Measurements from ENCODE around the gene ATP11A. TPM values are rescaled to one million over a fixed set of nuclear protein-coding genes. Genes with fewer than 3 reads are reported as not detected.
A peak's percentile ranks its signal among the peaks of the same experiment; 100 is the strongest.

Gene ATP11A
- total RNA-seq, 4 donors from 2014 or later: 32.1 to 83.6 (median 46.2) TPM

GRCh38 chr13:112732679-112733078, 42.8 kb downstream of the ATP11A start:
- H3K36me3 ChIP-seq: no peaks in the 10 kb centered on the region
- TF ChIP-seq, protein P1, sequence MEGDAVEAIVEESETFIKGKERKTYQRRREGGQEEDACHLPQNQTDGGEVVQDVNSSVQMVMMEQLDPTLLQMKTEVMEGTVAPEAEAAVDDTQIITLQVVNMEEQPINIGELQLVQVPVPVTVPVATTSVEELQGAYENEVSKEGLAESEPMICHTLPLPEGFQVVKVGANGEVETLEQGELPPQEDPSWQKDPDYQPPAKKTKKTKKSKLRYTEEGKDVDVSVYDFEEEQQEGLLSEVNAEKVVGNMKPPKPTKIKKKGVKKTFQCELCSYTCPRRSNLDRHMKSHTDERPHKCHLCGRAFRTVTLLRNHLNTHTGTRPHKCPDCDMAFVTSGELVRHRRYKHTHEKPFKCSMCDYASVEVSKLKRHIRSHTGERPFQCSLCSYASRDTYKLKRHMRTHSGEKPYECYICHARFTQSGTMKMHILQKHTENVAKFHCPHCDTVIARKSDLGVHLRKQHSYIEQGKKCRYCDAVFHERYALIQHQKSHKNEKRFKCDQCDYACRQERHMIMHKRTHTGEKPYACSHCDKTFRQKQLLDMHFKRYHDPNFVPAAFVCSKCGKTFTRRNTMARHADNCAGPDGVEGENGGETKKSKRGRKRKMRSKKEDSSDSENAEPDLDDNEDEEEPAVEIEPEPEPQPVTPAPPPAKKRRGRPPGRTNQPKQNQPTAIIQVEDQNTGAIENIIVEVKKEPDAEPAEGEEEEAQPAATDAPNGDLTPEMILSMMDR (IDR thresholded peaks at IDR 0.05): no peak
- TF ChIP-seq POLR2A (IDR thresholded peaks at IDR 0.05): no peak
- WGBS, 2 donors: 90 to 94% methylated on average over 10 of the region's 10 CpGs
- H3K27ac ChIP-seq: no peak overlapping the region
- no peaks in the 10 kb centered on the region for H3K27me3 ChIP-seq
- H3K4me1 ChIP-seq: peaks cover 0 to 15% of the 10 kb centered on the region in 2 donors
- DNase-seq: no peak
- intact Hi-C loops (cut with DNase I): no loop called here
- no peaks in the 10 kb centered on the region for H3K9me3 ChIP-seq
- H3K4me3 ChIP-seq (replicated peaks in 1 of 3): no peak overlapping the region

DNA sequence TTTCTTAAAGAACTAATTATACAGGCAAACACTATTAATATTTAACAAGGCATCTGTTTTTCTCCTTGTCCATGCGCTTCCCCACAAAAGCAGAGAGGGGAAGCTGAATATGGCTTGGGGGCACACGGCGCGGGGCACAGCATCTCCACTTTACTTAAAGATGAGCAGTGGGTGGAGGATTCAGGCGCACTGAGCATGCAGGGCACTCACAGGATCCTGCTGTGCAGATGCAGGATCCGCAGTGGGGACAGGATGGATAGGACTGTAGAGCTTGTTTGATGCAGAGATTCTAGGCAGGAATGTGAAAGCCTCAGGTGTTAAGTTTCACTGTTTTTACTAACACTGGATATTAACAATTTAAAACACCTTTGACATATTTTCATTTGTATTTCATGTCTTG, 43.3 kb downstream of the ATP11A start:
- no peak for DNase-seq
- H3K27me3 ChIP-seq: no peaks in the 10 kb centered on the region
- H3K4me3 ChIP-seq (replicated peaks in 1 of 3): no peak overlapping the region
- no peaks in the 10 kb centered on the region for H3K9me3 ChIP-seq
- intact Hi-C loops (cut with DNase I): no loop called here
- H3K4me1 ChIP-seq: peaks cover 0 to 15% of the 10 kb centered on the region in 2 donors
- no peak for TF ChIP-seq POLR2A (IDR thresholded peaks at IDR 0.05)
- TF ChIP-seq, protein P1 (IDR thresholded peaks at IDR 0.05): no peak
- 86 to 88% methylated on average over 6 of the region's 6 CpGs for WGBS, 2 donors
- H3K36me3 ChIP-seq: no peaks in the 10 kb centered on the region
- H3K27ac ChIP-seq: no peak overlapping the region

- intact Hi-C loops (cut with DNase I): no loop called here
- Histone ChIP-seq H3K9me3 (no peaks in the 10 kb centered on the region), H3K4me3 (replicated peaks in 1 of 3) (no peak overlapping the region), H3K27me3 (no peaks in the 10 kb centered on the region), H3K4me1 (peaks cover 0 to 15% of the 10 kb centered on the region in 2 donors), H3K27ac (no peak overlapping the region), H3K36me3 (no peaks in the 10 kb centered on the region)
- TF ChIP-seq, protein P1 (IDR thresholded peaks at IDR 0.05): no peak
- TF ChIP-seq POLR2A (IDR thresholded peaks at IDR 0.05): no peak
- DNase-seq: peak; percentile 22 to 30
- 49 to 55% methylated on average over 7 of the region's 7 CpGs for WGBS, 2 donors
Observed at GRCh38 chr13:112733661-112734379, 44.0 kb downstream of the ATP11A start.

DNA sequence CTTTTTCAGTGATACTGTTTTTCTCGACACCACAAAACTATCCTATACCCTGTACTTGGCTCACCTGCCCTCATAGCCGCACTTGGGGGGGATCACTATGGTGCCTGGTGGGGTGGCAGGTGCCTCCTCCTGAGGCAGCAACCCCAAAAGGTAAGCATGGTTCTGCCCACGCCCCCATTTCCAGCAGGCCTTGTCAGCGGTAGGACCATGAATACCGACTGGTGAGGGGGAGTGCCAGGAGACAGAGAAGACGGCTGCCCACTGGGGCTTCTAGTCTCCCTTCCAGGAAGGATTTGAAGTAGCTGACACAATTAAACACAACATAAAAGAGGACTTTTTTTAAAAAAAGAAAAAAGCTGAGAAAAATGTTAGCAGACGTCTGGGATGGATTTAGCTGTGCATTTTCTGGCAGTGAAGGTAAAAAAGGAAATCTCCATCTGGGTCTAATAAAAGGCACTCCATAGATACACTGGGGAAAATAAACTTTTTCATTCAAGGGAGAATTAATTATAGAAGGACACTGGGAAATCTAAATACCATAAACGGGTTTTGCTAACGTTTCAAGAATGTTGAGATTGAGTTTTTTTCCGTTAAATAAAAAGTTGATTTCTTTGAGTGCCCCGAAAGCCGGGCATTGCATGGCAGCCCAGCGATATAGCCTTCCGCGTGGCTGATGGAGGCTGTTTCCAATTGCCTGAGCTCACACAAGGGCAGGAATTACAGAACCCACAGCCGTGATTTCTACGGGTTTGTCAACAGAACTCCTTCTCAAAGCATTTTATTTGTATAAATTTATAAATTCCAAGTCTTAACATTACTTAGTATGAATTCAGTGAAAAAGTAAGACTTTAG, 45.1 kb downstream of the ATP11A start:
- no peaks in the 10 kb centered on the region for H3K36me3 ChIP-seq
- H3K4me3 ChIP-seq (replicated peaks in 1 of 3): no peak overlapping the region
- no peak for TF ChIP-seq POLR2A (IDR thresholded peaks at IDR 0.05)
- TF ChIP-seq, protein P1 (IDR thresholded peaks at IDR 0.05): no peak
- no peak for DNase-seq
- intact Hi-C loops (cut with DNase I): no loop called here
- 78 to 79% methylated on average over 17 of the region's 17 CpGs for WGBS, 2 donors
- no peaks in the 10 kb centered on the region for H3K9me3 ChIP-seq
- H3K27me3 ChIP-seq: no peaks in the 10 kb centered on the region
- H3K27ac ChIP-seq: no peak overlapping the region
- peaks cover 0 to 15% of the 10 kb centered on the region in 2 donors for H3K4me1 ChIP-seq

DNA sequence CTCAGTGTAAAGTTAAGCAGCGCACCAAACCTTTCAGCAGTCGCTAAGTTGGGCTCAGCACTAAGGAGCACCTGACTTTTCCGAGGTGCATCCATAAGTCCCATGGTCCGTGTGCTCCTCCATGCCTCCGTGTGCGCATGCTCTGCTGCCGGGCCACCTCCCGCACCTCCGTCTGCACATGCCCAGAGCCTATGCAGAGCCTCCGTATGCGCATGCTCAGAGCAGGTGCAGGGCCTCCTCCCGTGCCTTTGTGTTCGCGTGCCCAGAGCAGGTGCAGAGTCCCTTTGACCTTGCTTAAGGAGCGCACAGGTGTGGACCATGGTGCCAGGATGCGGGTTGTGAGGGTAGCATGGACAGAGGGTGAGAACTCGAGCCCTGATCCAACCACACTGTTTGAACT, 46.0 kb downstream of the ATP11A start:
- H3K27me3 ChIP-seq: no peaks in the 10 kb centered on the region
- no peaks in the 10 kb centered on the region for H3K36me3 ChIP-seq
- H3K4me3 ChIP-seq (replicated peaks in 1 of 3): no peak overlapping the region
- intact Hi-C loops (cut with DNase I): no loop called here
- 94 to 95% methylated on average over 9 to 17 of the region's 17 CpGs for WGBS, 2 donors
- no peak for DNase-seq
- H3K4me1 ChIP-seq: peaks cover 0 to 19% of the 10 kb centered on the region in 2 donors
- H3K27ac ChIP-seq: no peak overlapping the region
- H3K9me3 ChIP-seq: no peaks in the 10 kb centered on the region
- TF ChIP-seq POLR2A (IDR thresholded peaks at IDR 0.05): no peak
- TF ChIP-seq, protein P1 (IDR thresholded peaks at IDR 0.05): no peak

Data from thyroid gland (tissue), 4 donors.